RWPE2 (cell line): ENCODE results near the gene THSD7A.

Experiments
- ATAC-seq: fragments of 200-7000 bp; cut with Tn5 transposase; 3 replicates; pipeline ENCODE4 v1.9.1; 2021; ENCODE audit warnings: low read depth
- DNase-seq: peaks from one replicate; pipeline ENCODE4 v3.0.0-alpha.2; 2020; ENCODE audit warnings: low spot score
- H3K27ac ChIP-seq: fragments of 450-650 bp; 2 replicates; pipeline ENCODE4 v1.5.1; 2017; ENCODE audit warnings: mild to moderate bottlenecking; ENCODE audit not compliant: poor library complexity, severe bottlenecking
- H3K27me3 ChIP-seq: fragments of 250-450 bp; sonication (Bioruptor Pico); 2 replicates; pipeline ENCODE4 v1.5.1; 2021; ENCODE audit warnings: mild to moderate bottlenecking, moderate library complexity; ENCODE audit not compliant: insufficient read depth, poor library complexity, severe bottlenecking
- H3K36me3 ChIP-seq: fragments of 250-450 bp; sonication (Bioruptor Pico); 2 replicates; pipeline ENCODE4 v1.5.1; 2020; ENCODE audit warnings: low read depth, mild to moderate bottlenecking, moderate library complexity
- H3K4me1 ChIP-seq: fragments of 250-450 bp; sonication (Bioruptor Pico); 2 replicates; pipeline ENCODE4 v1.5.1; 2021; ENCODE audit warnings: mild to moderate bottlenecking, moderate library complexity; ENCODE audit not compliant: insufficient read depth, poor library complexity, severe bottlenecking
- H3K4me3 ChIP-seq: fragments of 250-450 bp; sonication (Bioruptor Pico); 2 replicates; pipeline ENCODE4 v1.5.1; 2021; ENCODE audit warnings: mild to moderate bottlenecking, moderate library complexity; ENCODE audit not compliant: severe bottlenecking
- H3K9me3 ChIP-seq: fragments of 250-450 bp; sonication (Bioruptor Pico); 2 replicates; pipeline ENCODE4 v1.5.1; 2021; ENCODE audit warnings: mild to moderate bottlenecking, moderate library complexity; ENCODE audit not compliant: severe bottlenecking
- CTCF ChIP-seq: fragments of 450-650 bp; IDR thresholded peaks from one replicate; pipeline ENCODE4 v1.5.1; 2017; ENCODE audit warnings: mild to moderate bottlenecking, moderate library complexity; ENCODE audit not compliant: poor library complexity, severe bottlenecking

Gene THSD7A

GRCh38 chr7:11410656-11411644 lies 421.0 kb downstream of the THSD7A start:
- no peak for TF ChIP-seq CTCF
- Histone ChIP-seq H3K27me3 (no peaks in the 10 kb centered on the region), H3K4me3 (no peak overlapping the region), H3K9me3 (no peaks in the 10 kb centered on the region), H3K27ac (no peak overlapping the region), H3K36me3 (no peaks in the 10 kb centered on the region), H3K4me1 (no peaks in the 10 kb centered on the region)
- ATAC-seq, result no peak
- no peak for DNase-seq

GRCh38 chr7:11404355-11404754 lies 427.6 kb downstream of the THSD7A start:
- TF ChIP-seq CTCF, result no peak

GRCh38 chr7:11403781-11404180 lies 428.2 kb downstream of the THSD7A start:
- ATAC-seq (no peak), DNase-seq (no peak)
- Histone ChIP-seq H3K27me3 (no peaks in the 10 kb centered on the region), H3K9me3 (no peaks in the 10 kb centered on the region), H3K4me1 (no peaks in the 10 kb centered on the region), H3K27ac (no peak overlapping the region), H3K36me3 (no peaks in the 10 kb centered on the region), H3K4me3 (no peak overlapping the region)
- no peak for TF ChIP-seq CTCF

More at GRCh38 chr7:11404355-11404754, 427.6 kb downstream of the THSD7A start:
- ATAC-seq, result no peak
- no peak overlapping the region for H3K4me3 ChIP-seq
- DNase-seq, result no peak
- H3K27me3 ChIP-seq, result no peaks in the 10 kb centered on the region
- no peaks in the 10 kb centered on the region for H3K36me3 ChIP-seq
- no peaks in the 10 kb centered on the region for H3K4me1 ChIP-seq
- no peak overlapping the region for H3K27ac ChIP-seq
- no peaks in the 10 kb centered on the region for H3K9me3 ChIP-seq

- no peaks in the 10 kb centered on the region for H3K27me3 ChIP-seq
- DNase-seq, result no peak
- no peak overlapping the region for H3K27ac ChIP-seq
- H3K9me3 ChIP-seq, result no peaks in the 10 kb centered on the region
- no peak overlapping the region for H3K4me3 ChIP-seq
- no peak for TF ChIP-seq CTCF
- no peak for ATAC-seq
- H3K36me3 ChIP-seq, result no peaks in the 10 kb centered on the region
- H3K4me1 ChIP-seq, result no peaks in the 10 kb centered on the region
Observed at GRCh38 chr7:11394438-11394837, 437.6 kb downstream of the THSD7A start.

GRCh38 chr7:11379641-11380040 lies 452.4 kb downstream of the THSD7A start:
- Histone ChIP-seq H3K9me3 (no peaks in the 10 kb centered on the region), H3K27me3 (peaks cover 28% of the 10 kb centered on the region), H3K4me3 (no peak overlapping the region), H3K4me1 (no peaks in the 10 kb centered on the region), H3K27ac (no peak overlapping the region), H3K36me3 (no peaks in the 10 kb centered on the region)
- TF ChIP-seq CTCF, result no peak
- DNase-seq (no peak), ATAC-seq (no peak)
